Activated naive CD8-positive, alpha-beta T cell treated with anti-CD3 and anti-CD28 coated beads, Interleukin-2, amount 10 ng/mL, durations not matched to agents 7 days and 5 days (primary cell): ENCODE measurements around the gene MRTFB. TPM values are rescaled to one million over a fixed set of nuclear protein-coding genes. Genes with fewer than 3 reads are reported as not detected.
"Not testable (repeated sequence)": the region's sequence is repeated elsewhere in the genome, so short reads cannot be mapped to it uniquely, and the experiment has no call there.

Experiments used
- ATAC-seq: fragments of 150-1000 bp; cut with Tn5 transposase; one replicate; pipeline ENCODE4 v1.10.0; 2021; ENCODE audit warnings: low read depth, moderate library complexity
- POLR2A ChIA-PET: fragments of 350-600 bp; sonication (Branson Sonifier 250); formaldehyde crosslinking; loops from one replicate; lab custom pipeline; 2021; ENCODE audit warnings: antibody characterized with exemption; lab: Charles Lee
- DNase-seq: peaks from one replicate; pipeline ENCODE4 v3.0.0; 2021
- H3K27ac Mint-ChIP-seq: one replicate; pipeline ENCODE4 v1.8.0; 2022; ENCODE audit warnings: mild to moderate bottlenecking, mixed read lengths
- H3K27me3 Mint-ChIP-seq: one replicate; pipeline ENCODE4 v1.8.0; 2022; ENCODE audit warnings: mild to moderate bottlenecking, moderate library complexity, mixed read lengths
- H3K36me3 Mint-ChIP-seq: one replicate; pipeline ENCODE4 v1.8.0; 2021; ENCODE audit warnings: mild to moderate bottlenecking, mixed read lengths
- H3K4me1 Mint-ChIP-seq: one replicate; pipeline ENCODE4 v1.8.0; 2021; ENCODE audit warnings: mixed read lengths
- H3K4me3 Mint-ChIP-seq: one replicate; pipeline ENCODE4 v1.8.0; 2022; ENCODE audit warnings: mild to moderate bottlenecking, moderate library complexity, mixed read lengths
- H3K9me3 Mint-ChIP-seq: one replicate; pipeline ENCODE4 v1.8.0; 2021; ENCODE audit warnings: mixed read lengths
- total RNA-seq, 2 experiments: library from RNA; stranded (reverse); gene quantifications; one replicate each; pipeline ENCODE4 v1.2.3, GENCODE V29; 2021

The MRTFB gene, protein sequence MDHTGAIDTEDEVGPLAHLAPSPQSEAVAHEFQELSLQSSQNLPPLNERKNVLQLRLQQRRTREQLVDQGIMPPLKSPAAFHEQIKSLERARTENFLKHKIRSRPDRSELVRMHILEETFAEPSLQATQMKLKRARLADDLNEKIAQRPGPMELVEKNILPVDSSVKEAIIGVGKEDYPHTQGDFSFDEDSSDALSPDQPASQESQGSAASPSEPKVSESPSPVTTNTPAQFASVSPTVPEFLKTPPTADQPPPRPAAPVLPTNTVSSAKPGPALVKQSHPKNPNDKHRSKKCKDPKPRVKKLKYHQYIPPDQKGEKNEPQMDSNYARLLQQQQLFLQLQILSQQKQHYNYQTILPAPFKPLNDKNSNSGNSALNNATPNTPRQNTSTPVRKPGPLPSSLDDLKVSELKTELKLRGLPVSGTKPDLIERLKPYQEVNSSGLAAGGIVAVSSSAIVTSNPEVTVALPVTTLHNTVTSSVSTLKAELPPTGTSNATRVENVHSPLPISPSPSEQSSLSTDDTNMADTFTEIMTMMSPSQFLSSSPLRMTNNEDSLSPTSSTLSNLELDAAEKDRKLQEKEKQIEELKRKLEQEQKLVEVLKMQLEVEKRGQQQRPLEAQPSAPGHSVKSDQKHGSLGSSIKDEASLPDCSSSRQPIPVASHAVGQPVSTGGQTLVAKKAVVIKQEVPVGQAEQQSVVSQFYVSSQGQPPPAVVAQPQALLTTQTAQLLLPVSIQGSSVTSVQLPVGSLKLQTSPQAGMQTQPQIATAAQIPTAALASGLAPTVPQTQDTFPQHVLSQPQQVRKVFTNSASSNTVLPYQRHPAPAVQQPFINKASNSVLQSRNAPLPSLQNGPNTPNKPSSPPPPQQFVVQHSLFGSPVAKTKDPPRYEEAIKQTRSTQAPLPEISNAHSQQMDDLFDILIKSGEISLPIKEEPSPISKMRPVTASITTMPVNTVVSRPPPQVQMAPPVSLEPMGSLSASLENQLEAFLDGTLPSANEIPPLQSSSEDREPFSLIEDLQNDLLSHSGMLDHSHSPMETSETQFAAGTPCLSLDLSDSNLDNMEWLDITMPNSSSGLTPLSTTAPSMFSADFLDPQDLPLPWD
- 10 to 100 TPM; 14.1 to 16.2 TPM for total RNA-seq

DNA sequence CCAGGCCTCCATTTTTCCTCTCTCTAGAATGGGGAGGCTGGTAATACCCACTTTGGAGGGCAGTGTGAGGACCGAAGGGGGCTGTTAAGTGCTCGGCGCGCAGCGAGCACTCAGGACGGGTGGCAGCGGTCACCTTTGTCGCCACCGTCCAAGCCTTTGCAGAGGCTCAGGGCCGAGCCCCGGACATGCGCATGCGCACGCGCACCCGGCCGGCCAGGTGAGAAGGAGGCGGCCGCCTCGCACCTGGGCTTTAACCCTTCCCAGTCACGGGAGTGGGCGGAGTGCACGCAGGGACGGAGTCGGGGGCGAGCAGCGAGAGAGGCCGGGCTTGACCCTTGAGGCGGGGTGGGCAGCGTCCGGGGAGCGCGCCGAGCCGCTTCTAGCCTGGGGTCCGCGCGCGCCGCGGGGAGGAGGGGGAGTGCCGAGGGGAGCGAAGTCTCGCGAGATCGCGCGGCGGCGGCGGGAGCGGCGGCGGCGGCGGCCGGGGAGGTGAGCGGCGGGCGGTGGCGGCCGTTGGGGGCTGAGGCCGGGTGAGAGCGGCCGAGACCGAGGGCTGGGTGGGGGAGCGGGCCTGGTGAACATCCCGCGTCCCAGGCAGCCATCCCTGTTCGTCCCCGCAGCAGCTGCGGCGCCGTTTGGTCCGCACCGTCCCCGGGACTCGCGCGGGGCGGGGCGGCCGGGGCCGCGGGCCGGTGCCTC is at the start of gene MRTFB:
MRTFB (plus strand) TSS at position 443 of the 699 bp plus-strand sequence. CDS start 69,288 bp downstream, outside the sequence.
- DNase-seq (peak; percentile 91), ATAC-seq (peak; percentile 82)
- H3K27ac Mint-ChIP-seq = peak within 1 kb of the TSS; percentile 78
- H3K36me3 Mint-ChIP-seq = no peaks in the 10 kb centered on the region
- H3K27me3 Mint-ChIP-seq = peaks cover 3% of the 10 kb centered on the region
- H3K4me3 Mint-ChIP-seq = peak within 1 kb of the TSS; percentile 87
- POLR2A ChIA-PET = interaction anchor here (1.2 kb wide), 1 partner anchor 214 kb away, joined by 4 read pairs; no protein-coding TSS in a partner anchor
- H3K9me3 Mint-ChIP-seq = no peaks in the 10 kb centered on the region
- H3K4me1 Mint-ChIP-seq = peaks cover 7% of the 10 kb centered on the region

DNA sequence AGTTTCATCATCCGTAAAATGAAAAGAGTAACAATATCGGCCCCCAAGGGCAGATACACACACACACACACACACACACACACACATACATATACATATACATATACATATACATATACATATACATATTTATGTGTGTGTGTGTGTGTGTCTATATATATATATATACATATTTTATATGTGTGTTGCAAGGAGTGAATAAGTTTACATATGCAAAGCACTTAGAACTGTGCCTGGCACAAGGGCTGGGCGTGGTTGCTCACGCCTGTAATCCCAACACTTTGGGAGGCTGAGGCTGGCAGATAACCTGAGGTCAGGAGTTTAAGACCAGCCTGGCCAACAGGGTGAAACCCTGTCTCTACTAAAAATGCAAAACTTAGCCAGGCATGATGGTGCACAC is 47.6 kb upstream of the MRTFB start:
- DNase-seq, H3K9me3 Mint-ChIP-seq, H3K27ac Mint-ChIP-seq, POLR2A ChIA-PET, H3K4me1 Mint-ChIP-seq, ATAC-seq, H3K36me3 Mint-ChIP-seq, H3K4me3 Mint-ChIP-seq, H3K27me3 Mint-ChIP-seq: not testable (repeated sequence)

DNA sequence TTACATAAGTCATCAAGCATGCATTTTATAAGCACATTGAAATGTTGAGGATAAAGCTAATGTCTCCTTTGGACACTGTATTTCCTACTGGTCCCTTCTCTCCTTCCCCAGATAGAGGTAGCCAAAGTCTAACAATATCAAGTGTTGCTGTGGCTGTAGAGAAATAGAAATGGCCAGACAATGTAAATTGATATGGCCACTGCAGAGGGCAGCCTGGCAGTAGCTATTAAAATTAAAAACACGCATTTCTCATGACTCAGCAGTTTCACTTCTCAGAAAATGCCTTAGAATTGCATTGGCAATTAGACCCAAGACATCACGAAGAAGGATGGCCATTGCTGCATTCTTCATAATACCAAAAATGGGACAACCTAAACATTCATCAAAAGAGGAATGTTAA is 46.8 kb upstream of the MRTFB start:
- DNase-seq = no peak
- POLR2A ChIA-PET = no interaction called here
- Mint-ChIP-seq H3K4me1 (no peaks in the 10 kb centered on the region), H3K36me3 (no peaks in the 10 kb centered on the region), H3K9me3 (no peaks in the 10 kb centered on the region), H3K27me3 (peaks cover 6% of the 10 kb centered on the region), H3K4me3 (no peak overlapping the region), H3K27ac (no peak overlapping the region)
- no peak for ATAC-seq

DNA sequence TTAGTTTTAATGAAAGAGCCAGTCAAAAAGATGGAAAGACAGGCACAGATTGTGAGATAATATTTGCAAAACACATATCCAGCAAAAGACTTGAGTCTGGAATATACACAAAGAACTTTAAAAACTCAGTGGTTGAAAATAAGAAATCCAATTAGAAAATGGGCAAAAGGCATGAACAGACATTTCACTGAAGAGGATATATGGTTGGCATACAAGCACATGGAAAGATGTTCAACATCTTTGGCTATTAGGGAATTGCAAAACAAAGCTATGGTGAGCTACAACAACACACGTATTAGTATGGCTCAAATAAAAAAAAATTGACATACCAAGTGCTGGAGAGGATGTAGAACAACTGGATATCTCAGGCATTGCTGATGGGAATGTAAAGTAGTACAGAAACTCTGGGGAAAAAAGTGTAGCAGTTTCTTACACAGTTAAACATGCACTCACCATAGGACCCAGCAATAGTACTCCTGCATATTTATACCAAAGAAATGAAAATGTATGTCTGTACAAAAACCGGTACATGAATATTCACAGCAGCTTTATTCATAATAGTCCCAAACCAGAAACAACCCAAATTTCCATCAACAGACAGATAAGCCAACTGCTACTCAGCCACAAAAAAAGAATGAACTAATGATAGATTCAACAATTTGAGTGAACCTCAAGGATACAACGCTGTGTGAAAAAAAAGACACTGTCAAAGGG is 44.4 kb upstream of the MRTFB start:
- Mint-ChIP-seq H3K4me3 (no peak overlapping the region), H3K4me1 (no peaks in the 10 kb centered on the region), H3K9me3 (no peaks in the 10 kb centered on the region), H3K27ac (no peak overlapping the region), H3K27me3 (peaks cover 6% of the 10 kb centered on the region), H3K36me3 (no peaks in the 10 kb centered on the region)
- DNase-seq (no peak), ATAC-seq (no peak)
- POLR2A ChIA-PET = no interaction called here

DNA sequence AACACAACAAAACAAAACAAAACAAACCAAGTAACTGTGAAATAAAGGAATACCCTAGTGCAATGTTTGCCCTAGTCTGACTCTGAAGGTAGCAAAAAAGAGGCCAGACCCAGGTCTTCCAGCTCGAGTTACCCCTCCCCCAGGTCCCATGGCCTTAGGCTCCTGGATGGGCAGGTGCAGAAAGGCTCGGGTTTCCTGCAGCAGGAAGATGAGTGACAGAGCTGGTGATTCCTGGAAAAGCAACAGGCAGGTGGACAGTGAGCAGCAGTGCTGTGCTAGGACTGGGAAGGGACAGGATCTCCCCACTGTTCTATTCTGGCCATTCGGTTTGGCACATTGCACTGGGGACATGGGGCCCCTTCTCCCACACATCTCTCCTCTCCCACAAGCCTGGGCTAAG is 42.9 kb upstream of the MRTFB start:
- Mint-ChIP-seq H3K27ac (no peak overlapping the region), H3K27me3 (peaks cover 6% of the 10 kb centered on the region), H3K4me1 (no peaks in the 10 kb centered on the region), H3K4me3 (no peak overlapping the region), H3K9me3 (no peaks in the 10 kb centered on the region), H3K36me3 (no peaks in the 10 kb centered on the region)
- DNase-seq = no peak
- ATAC-seq = no peak
- POLR2A ChIA-PET = no interaction called here

DNA sequence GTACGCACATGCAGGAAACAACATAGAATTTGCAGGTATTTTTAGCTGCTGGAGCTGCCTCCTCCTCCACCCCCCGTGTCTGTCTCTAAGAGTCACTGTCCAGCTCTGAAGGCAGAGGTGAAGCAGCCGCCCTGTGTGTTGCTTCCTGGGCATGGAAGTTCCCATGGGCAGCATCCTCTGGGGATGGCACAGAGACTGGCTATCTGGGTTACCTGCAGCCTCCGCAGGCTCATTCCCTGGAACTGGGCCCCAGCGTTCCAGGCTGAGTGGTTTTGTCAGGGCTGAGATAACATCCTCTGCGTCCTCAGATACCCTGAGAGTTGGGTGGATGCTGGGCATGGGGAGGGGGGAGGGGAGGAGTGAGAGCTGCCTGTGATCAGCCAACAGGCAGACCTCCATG is 41.5 kb upstream of the MRTFB start:
- peaks cover 6% of the 10 kb centered on the region for H3K27me3 Mint-ChIP-seq
- no peaks in the 10 kb centered on the region for H3K4me1 Mint-ChIP-seq
- peaks cover 1% of the 10 kb centered on the region for H3K9me3 Mint-ChIP-seq
- POLR2A ChIA-PET = no interaction called here
- no peaks in the 10 kb centered on the region for H3K36me3 Mint-ChIP-seq
- ATAC-seq = no peak
- no peak overlapping the region for H3K4me3 Mint-ChIP-seq
- DNase-seq = no peak
- H3K27ac Mint-ChIP-seq = no peak overlapping the region

DNA sequence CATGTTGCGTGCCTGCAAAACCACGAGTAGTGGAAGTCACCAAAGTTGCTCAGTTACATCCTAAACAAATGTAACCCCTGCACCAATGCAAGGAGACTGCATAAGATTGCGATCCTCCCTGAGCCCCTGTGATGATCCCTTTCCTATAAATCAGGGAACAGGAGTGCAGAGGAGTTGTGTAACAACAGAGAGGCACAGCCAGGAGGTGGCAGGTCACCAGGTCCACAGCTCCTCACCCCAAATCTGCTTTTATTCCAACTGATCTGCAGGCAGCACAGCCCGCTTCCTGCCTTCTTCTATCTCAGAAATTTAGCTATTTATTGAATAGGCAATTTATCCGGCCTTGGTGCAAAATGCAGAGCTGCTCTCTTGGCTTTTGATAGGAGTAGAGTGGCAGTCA is 36.0 kb upstream of the MRTFB start:
- H3K36me3 Mint-ChIP-seq = no peaks in the 10 kb centered on the region
- no peak overlapping the region for H3K4me3 Mint-ChIP-seq
- ATAC-seq = no peak
- peaks cover 3% of the 10 kb centered on the region for H3K9me3 Mint-ChIP-seq
- no peaks in the 10 kb centered on the region for H3K4me1 Mint-ChIP-seq
- no peak for DNase-seq
- POLR2A ChIA-PET = no interaction called here
- H3K27me3 Mint-ChIP-seq = peaks cover 2% of the 10 kb centered on the region
- no peak overlapping the region for H3K27ac Mint-ChIP-seq

DNA sequence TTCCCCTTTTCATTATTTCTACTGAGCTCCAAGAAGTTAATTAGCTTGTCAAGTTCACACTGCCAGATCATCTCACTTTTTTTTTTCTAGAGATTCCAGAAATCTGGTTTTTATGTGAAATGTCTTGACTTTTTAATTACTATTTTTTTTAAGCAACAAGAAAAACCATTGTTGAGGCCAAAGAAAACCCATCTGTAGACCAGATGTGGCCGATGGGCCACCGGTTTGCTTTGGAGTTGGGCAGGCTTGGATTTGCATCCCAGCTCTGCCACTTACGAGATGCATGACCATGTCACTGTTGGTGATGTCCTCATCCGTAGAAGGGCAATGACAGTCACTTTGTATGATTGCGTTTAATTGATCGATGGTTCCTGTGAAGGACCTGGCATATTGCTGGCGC is 34.2 kb upstream of the MRTFB start:
- Mint-ChIP-seq H3K4me1 (no peaks in the 10 kb centered on the region), H3K36me3 (no peaks in the 10 kb centered on the region), H3K4me3 (no peak overlapping the region), H3K27me3 (peaks cover 2% of the 10 kb centered on the region), H3K27ac (no peak overlapping the region), H3K9me3 (peaks cover 3% of the 10 kb centered on the region)
- DNase-seq = no peak
- ATAC-seq = no peak
- POLR2A ChIA-PET = no interaction called here

DNA sequence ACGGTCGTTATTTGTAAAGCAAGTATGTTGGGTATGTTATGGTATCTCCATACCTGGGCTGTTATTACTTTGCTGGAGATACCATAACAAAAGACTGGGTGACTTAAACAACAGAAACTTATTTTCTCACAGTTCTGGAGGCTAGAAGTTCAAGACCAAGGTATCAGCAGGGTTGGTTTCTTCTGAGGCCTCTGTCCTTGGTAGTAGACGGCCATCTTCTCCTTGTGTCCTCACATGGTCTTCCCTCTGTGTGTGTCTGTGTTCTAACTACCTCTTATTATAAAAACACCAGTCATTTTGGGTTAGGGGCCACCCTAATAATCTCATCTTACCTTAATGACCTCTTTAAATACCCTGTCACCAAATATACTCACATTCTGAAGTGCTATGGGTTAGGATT is 33.2 kb upstream of the MRTFB start:
- POLR2A ChIA-PET = no interaction called here
- Mint-ChIP-seq H3K27ac (no peak overlapping the region), H3K9me3 (peaks cover 3% of the 10 kb centered on the region), H3K27me3 (peaks cover 2% of the 10 kb centered on the region), H3K4me1 (no peaks in the 10 kb centered on the region), H3K36me3 (no peaks in the 10 kb centered on the region), H3K4me3 (no peak overlapping the region)
- ATAC-seq (no peak), DNase-seq (no peak)

DNA sequence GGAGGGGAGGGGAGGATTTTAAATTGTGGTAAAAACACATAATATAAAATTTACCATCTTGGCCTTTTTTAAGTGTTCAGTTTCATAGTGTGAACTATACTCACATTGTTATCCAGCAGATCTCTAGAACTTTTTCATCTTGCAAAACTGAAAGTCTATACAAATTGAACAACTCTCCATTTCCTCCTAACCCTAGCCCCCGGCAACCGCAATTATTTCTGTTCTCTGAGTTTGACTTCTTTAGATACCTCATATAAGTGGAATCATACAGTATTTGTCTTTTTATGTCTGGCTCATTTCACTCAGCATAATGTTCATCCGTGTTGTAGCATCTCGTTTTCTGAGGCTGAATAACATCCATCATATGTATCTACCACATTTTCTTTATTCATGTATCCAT is 30.0 kb upstream of the MRTFB start:
- H3K9me3 Mint-ChIP-seq = peaks cover 1% of the 10 kb centered on the region
- DNase-seq (no peak), ATAC-seq (no peak)
- H3K4me1 Mint-ChIP-seq = no peaks in the 10 kb centered on the region
- H3K36me3 Mint-ChIP-seq = no peaks in the 10 kb centered on the region
- POLR2A ChIA-PET = no interaction called here
- H3K27me3 Mint-ChIP-seq = no peaks in the 10 kb centered on the region
- no peak overlapping the region for H3K27ac Mint-ChIP-seq
- H3K4me3 Mint-ChIP-seq = no peak overlapping the region

DNA sequence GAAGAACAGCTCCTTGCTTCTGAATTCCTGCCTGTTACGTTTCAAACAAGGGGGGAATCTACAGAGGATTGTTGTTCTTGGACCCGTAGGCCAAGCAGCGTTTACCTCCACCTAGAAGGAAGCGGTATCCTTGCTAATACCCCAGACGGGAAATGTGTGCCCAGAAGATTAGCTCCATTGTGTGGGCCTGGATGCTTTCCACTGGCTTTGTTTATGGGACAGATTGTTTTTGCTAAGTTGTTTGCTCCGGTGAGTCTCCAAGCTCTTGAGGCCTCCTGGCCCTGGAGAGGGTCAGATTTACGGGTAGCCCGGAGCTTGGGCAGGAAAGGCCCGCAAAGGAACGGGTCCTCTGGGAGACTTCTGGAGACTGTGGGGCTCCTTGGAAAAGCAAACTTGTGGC is 28.4 kb upstream of the MRTFB start:
- ATAC-seq (no peak), DNase-seq (no peak)
- Mint-ChIP-seq H3K4me3 (no peak overlapping the region), H3K27me3 (no peaks in the 10 kb centered on the region), H3K9me3 (no peaks in the 10 kb centered on the region), H3K27ac (no peak overlapping the region), H3K36me3 (no peaks in the 10 kb centered on the region), H3K4me1 (no peaks in the 10 kb centered on the region)
- POLR2A ChIA-PET = no interaction called here

DNA sequence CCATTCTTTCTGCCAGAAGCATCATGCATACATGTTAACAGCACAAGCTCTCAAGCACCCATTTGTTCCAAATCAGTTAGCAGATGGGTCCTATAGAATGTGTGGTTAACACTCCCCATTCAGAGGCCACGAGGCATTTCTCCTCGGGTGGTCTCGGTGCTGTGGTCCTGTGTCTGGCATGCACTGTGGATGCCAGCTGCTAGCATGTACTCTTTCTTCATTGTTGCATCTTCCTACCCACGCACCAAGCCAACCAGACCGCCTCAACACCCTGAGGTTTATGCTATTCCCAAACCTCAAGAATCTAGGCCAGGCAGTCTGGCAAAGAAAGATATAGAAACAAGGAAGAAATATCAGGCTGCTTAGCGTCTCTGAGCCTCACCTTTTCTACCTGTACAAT is 27.8 kb upstream of the MRTFB start:
- ATAC-seq (no peak), DNase-seq (no peak)
- no peak overlapping the region for H3K4me3 Mint-ChIP-seq
- POLR2A ChIA-PET = no interaction called here
- no peaks in the 10 kb centered on the region for H3K36me3 Mint-ChIP-seq
- no peaks in the 10 kb centered on the region for H3K27me3 Mint-ChIP-seq
- H3K9me3 Mint-ChIP-seq = no peaks in the 10 kb centered on the region
- H3K27ac Mint-ChIP-seq = no peak overlapping the region
- no peaks in the 10 kb centered on the region for H3K4me1 Mint-ChIP-seq
